Stimulated activated CD8-positive, alpha-beta memory T cell treated with anti-CD3 and anti-CD28 coated beads, Interleukin-2, amount 100 ng/mL, for 1 hour (primary cell): ENCODE measurements around the gene GRM5.

Experiments used
- DNase-seq, 2 donors: peaks; one replicate each; pipeline ENCODE4 v3.0.0-alpha.2; 2020; ENCODE audit warnings: low read depth in 2 of 2

Gene GRM5

GRCh38 chr11:88619071-88619425 is 446.7 kb downstream of the GRM5 start:
- DNase-seq: no peak

- no peak for DNase-seq
These were observed 447.3 kb downstream of the GRM5 start for GRCh38 chr11:88618327-88619070.

DNA sequence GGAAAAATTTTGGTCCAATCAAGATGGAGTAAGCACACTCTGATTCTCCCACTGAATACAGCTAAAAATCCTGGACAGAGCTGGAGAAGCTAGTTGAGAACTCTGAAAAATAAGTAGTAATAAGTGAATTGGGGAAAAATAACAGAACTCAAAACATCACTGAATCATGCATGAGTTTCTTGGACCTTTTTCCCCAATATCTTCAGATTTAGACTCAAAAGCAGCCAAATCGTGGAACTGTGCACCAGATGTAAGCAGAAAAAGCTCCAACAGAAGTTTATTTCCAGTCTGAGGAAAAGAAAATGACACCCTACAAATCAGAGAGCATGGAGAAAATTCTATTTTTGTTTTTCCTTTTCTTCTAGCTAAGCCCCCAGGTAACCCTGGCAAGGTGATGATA is 448.6 kb downstream of the GRM5 start:
- DNase-seq: no peak

DNA sequence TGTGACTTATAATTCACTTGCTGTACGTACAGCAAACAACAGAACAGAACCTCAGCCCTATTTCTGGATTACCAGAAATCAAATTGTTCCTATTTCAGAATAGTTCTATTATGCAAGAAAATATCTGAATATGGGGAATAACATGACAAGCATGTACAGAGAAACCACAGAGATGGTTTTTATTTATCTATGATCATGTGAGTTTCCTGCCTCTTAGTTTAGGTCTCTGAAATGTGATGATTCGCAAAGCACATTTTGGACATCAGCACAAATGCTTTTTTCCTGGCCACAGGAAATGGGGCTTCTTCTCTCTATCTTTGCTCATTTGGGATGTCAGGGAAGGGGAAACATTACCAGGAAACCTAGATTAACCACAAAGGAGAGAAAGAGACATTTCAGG is 461.5 kb downstream of the GRM5 start:
- DNase-seq: no peak

GRCh38 chr11:88603091-88603867 is 462.5 kb downstream of the GRM5 start:
- DNase-seq: no peak

DNA sequence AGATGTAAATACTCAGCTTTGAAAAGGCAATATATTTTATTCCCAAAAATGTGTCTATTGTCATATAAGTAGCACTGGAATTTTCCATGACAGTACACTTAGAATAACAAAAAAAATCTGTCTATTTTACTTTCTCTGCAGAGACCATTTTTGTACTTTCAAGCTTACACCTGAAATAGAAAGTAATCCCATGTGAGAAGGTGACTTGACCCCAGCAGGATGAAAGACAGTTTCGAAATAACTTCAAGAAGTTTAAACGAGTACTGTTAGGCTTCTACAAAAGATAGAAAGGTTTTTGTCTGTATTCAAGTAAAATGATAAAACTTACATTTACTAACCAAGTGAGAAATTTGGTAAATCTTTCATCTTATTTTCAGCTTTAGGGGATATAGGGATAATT is 468.4 kb downstream of the GRM5 start:
- no peak for DNase-seq

GRCh38 chr11:88596786-88597185 is 469.0 kb downstream of the GRM5 start:
- DNase-seq: no peak

DNA sequence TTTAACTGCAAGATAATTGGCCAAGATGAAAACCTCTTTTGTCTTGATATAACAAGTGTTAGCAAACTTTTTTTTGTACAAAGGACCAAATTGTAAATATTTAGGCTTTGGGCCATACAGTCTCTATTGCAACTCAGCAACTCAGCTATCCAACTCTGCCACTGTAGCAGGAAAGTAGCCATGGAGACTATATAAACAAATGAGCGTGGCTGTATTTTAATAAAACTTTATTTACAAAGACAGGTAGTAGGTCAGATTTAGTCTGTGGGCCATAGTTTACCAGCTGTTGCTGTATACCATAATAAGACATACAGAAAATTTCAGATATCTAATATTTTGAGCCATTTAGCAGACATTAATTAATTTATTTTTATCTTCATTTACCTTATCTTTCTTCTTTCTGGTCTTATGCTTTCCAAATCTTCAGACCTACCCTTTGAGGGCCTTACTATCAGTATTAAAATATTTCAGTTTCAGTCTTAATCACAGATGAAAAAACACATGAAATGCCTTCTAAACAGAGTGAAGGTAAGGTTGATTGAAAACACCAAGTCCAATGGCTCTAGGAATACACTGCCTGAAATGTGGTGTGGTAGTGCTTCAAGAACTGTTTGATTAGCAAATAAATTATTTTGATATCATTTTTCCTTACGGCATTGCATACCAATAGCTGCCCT is 471.4 kb downstream of the GRM5 start:
- DNase-seq: no peak

- DNase-seq: no peak
These were observed 475.4 kb downstream of the GRM5 start for GRCh38 chr11:88590361-88590760.

GRCh38 chr11:88583251-88583650 is 482.5 kb downstream of the GRM5 start:
- no peak for DNase-seq

DNA sequence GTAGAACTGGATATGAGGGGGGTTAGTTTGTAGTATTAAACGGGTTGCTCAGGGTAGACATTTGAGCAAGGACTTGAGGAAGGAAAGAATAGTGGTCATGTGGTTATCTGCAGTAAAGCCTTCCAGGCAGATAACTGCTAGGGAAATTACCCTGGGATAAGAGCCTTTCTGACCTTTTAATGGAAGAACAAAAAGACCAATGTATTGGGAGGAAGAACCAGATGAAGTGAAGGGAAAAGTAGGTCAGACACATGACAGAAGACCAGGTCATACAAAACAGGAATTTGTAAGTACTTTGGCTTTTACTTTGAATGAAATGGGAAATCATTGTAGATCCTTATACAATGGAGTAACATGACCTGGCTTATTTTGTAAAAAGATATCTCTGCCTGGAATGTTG is 486.3 kb downstream of the GRM5 start:
- DNase-seq: no peak

DNA sequence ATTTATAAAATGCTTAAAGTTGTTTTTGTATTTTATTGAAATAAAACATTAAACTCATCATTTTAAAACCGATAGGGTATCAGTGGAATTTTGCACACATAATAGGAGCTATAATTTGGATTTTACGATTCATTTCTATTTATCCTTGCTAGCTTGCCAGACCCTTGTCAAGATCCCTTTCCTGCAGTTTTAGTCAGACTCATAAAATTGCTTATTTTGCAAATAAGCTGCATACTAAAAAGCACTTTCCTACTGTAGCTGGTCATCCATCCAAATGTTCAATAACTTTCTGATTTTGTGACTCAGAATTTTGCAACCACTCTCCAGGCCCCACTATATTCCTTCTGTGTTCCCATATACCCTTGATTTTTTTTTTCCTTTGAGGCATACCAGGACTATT is 489.0 kb downstream of the GRM5 start:
- DNase-seq: no peak

GRCh38 chr11:88575916-88576315 is 489.9 kb downstream of the GRM5 start:
- DNase-seq: no peak

- no peak for DNase-seq
These were observed 496.4 kb downstream of the GRM5 start for GRCh38 chr11:88569342-88569741.

DNA sequence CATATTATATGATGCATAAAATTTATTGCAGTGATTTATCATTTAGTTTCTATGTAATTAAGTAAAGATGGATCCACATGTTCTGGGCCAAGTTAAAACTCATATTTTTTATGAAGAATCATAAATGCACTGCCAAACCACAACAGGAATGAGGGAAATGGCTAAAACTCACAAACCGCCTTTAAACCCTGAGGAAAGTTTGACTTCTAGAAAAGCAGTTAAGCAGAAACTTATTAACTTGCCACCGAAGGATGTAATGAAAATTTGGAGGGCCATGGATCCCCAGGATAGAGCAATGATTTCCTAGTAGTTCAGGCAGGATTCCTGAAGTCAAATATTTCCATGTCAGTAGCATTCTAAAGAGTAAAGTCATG is 510.0 kb downstream of the GRM5 start:
- DNase-seq: no peak

- no peak for DNase-seq
These were observed 510.6 kb downstream of the GRM5 start for GRCh38 chr11:88555018-88555828.

GRCh38 chr11:88553204-88553603 is 512.6 kb downstream of the GRM5 start:
- DNase-seq: no peak

DNA sequence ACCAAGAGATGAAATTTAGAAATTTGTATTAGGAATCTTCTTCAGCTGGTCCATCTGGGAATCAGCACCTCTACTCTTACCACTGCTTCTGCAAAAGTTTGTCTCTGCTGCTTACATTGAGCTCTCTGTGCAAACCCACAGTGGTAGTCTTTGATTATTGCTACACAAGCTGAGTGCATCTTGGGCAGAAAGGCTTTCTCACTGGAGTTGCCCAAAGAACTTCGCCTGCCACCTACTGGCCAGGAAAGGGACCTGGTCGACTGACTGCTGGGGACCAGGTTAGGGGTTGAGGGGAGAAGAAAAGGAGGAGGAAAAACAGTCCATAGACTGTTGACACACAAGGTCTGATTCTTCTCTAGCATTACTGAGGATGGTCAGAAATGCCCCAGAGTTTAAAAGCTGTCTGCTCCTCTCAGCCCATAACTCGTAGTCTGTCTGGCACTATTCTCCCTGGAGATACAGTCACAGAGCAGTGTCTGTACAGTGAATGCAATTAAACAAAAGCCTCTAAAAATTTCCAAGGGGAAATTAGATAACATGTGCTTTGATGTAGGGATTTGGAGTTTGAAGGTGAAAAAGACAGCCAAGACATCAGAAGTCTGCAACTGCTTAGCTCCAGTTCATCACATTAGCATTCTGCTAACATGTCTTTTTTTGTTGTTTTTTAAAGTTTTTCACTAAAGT is 513.3 kb downstream of the GRM5 start:
- DNase-seq: peak; percentile 4 to 6

DNA sequence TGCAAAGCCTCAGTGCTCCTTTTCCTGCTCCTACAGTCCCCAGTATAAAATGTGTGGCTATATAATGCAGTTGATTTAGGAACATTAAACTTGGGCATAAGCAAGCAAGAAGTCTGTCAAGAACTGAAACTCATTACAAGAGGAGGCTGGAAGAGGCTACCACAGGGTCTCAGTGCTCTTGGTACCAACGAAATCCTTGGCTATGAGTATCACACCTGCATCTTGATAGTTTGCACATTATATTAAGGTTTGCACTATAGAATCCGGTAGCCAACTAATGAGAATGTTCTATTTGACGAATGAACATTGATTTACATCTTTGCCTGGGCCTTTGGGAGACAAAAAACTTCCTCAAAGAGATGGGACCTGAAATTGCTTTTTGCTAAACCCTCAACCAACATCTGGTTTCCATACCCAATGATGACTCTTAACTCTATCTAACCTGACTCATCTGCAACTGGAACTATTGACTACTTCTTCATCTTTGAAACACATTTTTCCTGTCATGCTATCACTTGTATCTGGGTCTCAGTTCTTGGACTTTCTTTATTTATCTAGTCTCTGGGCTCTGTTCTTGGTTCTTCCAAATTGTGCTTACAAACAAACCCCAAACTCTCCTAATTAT is 521.0 kb downstream of the GRM5 start:
- no peak for DNase-seq

DNA sequence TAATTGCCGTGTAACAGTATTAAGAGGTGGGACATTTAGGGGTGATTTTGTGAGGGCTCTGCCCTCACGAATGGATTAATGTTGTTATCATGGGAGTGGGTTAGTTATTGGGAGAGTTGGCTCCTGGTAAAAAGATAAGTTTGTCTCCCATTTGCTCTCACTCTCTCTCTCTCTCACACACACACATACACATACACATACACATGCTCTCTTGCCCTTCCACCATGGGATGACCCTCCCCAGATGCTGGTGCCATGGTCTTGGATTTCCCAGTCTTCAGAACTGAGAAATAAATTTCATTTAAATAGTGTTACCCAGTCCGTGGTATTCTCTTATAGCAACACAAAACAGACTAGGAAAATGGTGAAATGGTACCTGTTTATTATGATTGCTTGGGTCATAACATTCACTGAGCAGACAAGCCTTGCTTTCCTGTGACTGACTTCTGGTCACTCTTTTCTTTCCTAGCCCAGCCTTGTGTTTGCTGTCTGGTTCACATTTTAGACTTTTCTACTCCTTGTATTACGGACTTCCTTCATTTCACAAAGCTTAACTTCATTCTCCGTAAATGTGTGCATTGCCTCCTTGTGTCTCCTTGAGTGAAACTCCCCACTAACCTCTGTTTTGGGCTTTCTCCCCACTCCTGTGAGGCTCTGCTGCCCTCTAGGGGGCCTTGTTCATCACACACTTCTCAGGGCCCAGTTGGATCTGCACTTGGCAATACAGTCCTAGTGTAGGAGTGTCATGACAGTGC is 521.7 kb downstream of the GRM5 start:
- DNase-seq: peak; percentile 49 to 53
